ENCODE results near the gene PTPRN2.
"Not testable (repeated sequence)": the region's sequence is repeated elsewhere in the genome, so short reads cannot be mapped to it uniquely, and the experiment has no call there.

The PTPRN2 gene

GRCh38 chr7:158259141-158259540 lies 328.5 kb downstream of the PTPRN2 start:
- FAIRE-seq (no peak), DNase-seq (ENCODE audit: insufficient read length, low spot score) (no peak)
- TF ChIP-seq POLR2A (IDR thresholded peaks at IDR 0.05; ENCODE audit: low read depth, low read length): no peak

GRCh38 chr7:158258411-158259130 lies 329.1 kb downstream of the PTPRN2 start:
- FAIRE-seq (no peak), DNase-seq (ENCODE audit: insufficient read length, low spot score) (no peak)
- no peak for TF ChIP-seq POLR2A (IDR thresholded peaks at IDR 0.05; ENCODE audit: low read depth, low read length)

- FAIRE-seq: no peak
- TF ChIP-seq POLR2A (IDR thresholded peaks at IDR 0.05; ENCODE audit: low read depth, low read length): no peak
- DNase-seq (ENCODE audit: insufficient read length, low spot score): no peak
Observed at GRCh38 chr7:158257516-158258410, 329.9 kb downstream of the PTPRN2 start.

GRCh38 chr7:158257001-158257400 lies 330.6 kb downstream of the PTPRN2 start:
- no peak for TF ChIP-seq POLR2A (IDR thresholded peaks at IDR 0.05; ENCODE audit: low read depth, low read length)
- DNase-seq (ENCODE audit: insufficient read length, low spot score) (no peak), FAIRE-seq (no peak)

- DNase-seq (ENCODE audit: insufficient read length, low spot score) (no peak), FAIRE-seq (no peak)
- TF ChIP-seq POLR2A (IDR thresholded peaks at IDR 0.05; ENCODE audit: low read depth, low read length): no peak
Observed at GRCh38 chr7:158256091-158256816, 331.4 kb downstream of the PTPRN2 start.

- TF ChIP-seq POLR2A (IDR thresholded peaks at IDR 0.05; ENCODE audit: low read depth, low read length): no peak
- no peak for DNase-seq (ENCODE audit: insufficient read length, low spot score)
- FAIRE-seq: no peak
Observed at GRCh38 chr7:158255558-158255957, 332.1 kb downstream of the PTPRN2 start.

- FAIRE-seq (no peak), DNase-seq (ENCODE audit: insufficient read length, low spot score) (no peak)
- no peak for TF ChIP-seq POLR2A (IDR thresholded peaks at IDR 0.05; ENCODE audit: low read depth, low read length)
Observed at GRCh38 chr7:158255156-158255555, 332.5 kb downstream of the PTPRN2 start.

- FAIRE-seq; DNase-seq (ENCODE audit: insufficient read length, low spot score): not testable (repeated sequence)
Observed at GRCh38 chr7:158253670-158254045, 334.0 kb downstream of the PTPRN2 start.

- TF ChIP-seq POLR2A (IDR thresholded peaks at IDR 0.05; ENCODE audit: low read depth, low read length): no peak
- DNase-seq (ENCODE audit: insufficient read length, low spot score): no peak
- FAIRE-seq: no peak
Observed at GRCh38 chr7:158252837-158253669, 334.6 kb downstream of the PTPRN2 start.

GRCh38 chr7:158252081-158252836 lies 335.4 kb downstream of the PTPRN2 start:
- DNase-seq (ENCODE audit: insufficient read length, low spot score): no peak

GRCh38 chr7:158251061-158251965 lies 336.3 kb downstream of the PTPRN2 start:
- FAIRE-seq: no peak
- no peak for TF ChIP-seq POLR2A (IDR thresholded peaks at IDR 0.05; ENCODE audit: low read depth, low read length)

More at GRCh38 chr7:158252081-158252836, 335.4 kb downstream of the PTPRN2 start:
- TF ChIP-seq POLR2A (IDR thresholded peaks at IDR 0.05; ENCODE audit: low read depth, low read length): no peak
- FAIRE-seq: no peak

GRCh38 chr7:158249692-158250091 lies 337.9 kb downstream of the PTPRN2 start:
- DNase-seq (ENCODE audit: insufficient read length, low spot score) (no peak), FAIRE-seq (no peak)
- no peak for TF ChIP-seq POLR2A (IDR thresholded peaks at IDR 0.05; ENCODE audit: low read depth, low read length)

More at GRCh38 chr7:158251061-158251965, 336.3 kb downstream of the PTPRN2 start:
- no peak for DNase-seq (ENCODE audit: insufficient read length, low spot score)
